Measurements from ENCODE around the gene SKI. TPM values are rescaled to one million over a fixed set of nuclear protein-coding genes. Genes with fewer than 3 reads are reported as not detected.

Gene SKI
- polyA plus RNA-seq, 3 donors = 0.20 to 6.6 (median 0.25) TPM

DNA sequence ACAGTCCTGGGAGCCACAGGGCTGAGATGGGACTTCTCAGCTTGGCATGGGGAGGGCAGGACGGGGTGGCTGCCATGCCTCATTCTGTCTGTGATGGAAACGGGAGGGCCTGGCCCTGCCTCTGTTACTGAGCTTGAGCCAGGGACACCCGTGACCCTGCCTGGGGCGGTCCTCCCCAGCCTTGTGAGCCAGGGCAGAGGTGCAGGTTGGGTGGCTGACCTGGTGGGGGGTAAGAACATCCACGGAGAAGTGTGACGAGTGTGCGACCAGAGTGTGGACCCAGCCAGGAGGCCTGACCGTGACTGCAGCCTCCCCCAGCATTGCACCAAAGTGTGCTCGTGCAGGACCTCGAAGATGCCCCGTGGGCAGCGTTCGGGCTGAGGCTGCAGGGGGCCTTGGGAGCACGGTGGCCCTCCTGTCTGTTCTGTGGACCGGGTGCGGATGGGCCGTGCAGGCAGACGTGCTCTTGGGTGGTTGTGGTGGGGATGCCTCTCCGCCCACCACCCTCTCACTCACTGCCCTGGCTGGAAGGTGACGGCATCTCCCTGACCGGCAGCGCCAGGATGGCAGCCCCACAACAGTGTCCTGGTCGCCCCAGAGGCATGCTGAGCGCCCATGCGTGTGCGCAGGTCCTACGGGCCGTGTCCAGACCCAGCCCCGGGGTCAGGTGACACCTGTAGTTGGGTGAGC is 45.4 kb downstream of the SKI start:
- Histone ChIP-seq H4K20me1 (ENCODE audit: insufficient read depth, low read length) (peaks cover 100% of the 10 kb centered on the region), H2AFZ (ENCODE audit: insufficient read depth, low read depth, low read length, poor library complexity, severe bottlenecking) (no peak overlapping the region), H3K79me2 (ENCODE audit: insufficient read depth, low read length) (peaks cover 80% of the 10 kb centered on the region), H3K27ac (ENCODE audit: low read depth in 1 of 2, low read length in 2 of 2) (no peak overlapping the region), H3K4me3 (replicated peaks in 1 of 3; ENCODE audit: low read depth in 2 of 3, low read length in 3 of 3) (no peak overlapping the region), H3K36me3 (replicated peaks in 1 of 2; ENCODE audit: control insufficient read depth in 1 of 2, insufficient read depth in 2 of 2, low read length in 2 of 2) (peaks cover 5 to 11% of the 10 kb centered on the region in 2 donors), H3K27me3 (ENCODE audit: control insufficient read depth in 2 of 2, insufficient read depth in 2 of 2, low read length in 2 of 2) (no peaks in the 10 kb centered on the region), H3K9me3 (replicated peaks in 1 of 2; ENCODE audit: control insufficient read depth in 1 of 2, insufficient read depth in 1 of 2, low read length in 2 of 2) (no peaks in the 10 kb centered on the region), H3K4me2 (replicated peaks; ENCODE audit: extremely low read depth, low read length, poor library complexity, severe bottlenecking) (no peak overlapping the region), H3K4me1 (ENCODE audit: control insufficient read depth in 1 of 2, insufficient read depth in 2 of 2, low read length in 2 of 2) (peaks cover 22 to 27% of the 10 kb centered on the region in 2 donors), H3K9ac (ENCODE audit: insufficient read depth, low read length, poor library complexity, severe bottlenecking) (no peak overlapping the region)
- TF ChIP-seq, protein P1, sequence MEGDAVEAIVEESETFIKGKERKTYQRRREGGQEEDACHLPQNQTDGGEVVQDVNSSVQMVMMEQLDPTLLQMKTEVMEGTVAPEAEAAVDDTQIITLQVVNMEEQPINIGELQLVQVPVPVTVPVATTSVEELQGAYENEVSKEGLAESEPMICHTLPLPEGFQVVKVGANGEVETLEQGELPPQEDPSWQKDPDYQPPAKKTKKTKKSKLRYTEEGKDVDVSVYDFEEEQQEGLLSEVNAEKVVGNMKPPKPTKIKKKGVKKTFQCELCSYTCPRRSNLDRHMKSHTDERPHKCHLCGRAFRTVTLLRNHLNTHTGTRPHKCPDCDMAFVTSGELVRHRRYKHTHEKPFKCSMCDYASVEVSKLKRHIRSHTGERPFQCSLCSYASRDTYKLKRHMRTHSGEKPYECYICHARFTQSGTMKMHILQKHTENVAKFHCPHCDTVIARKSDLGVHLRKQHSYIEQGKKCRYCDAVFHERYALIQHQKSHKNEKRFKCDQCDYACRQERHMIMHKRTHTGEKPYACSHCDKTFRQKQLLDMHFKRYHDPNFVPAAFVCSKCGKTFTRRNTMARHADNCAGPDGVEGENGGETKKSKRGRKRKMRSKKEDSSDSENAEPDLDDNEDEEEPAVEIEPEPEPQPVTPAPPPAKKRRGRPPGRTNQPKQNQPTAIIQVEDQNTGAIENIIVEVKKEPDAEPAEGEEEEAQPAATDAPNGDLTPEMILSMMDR (IDR thresholded peaks at IDR 0.05) = no peak
- peaks cover 3 to 6% (median 4%) of the 10 kb centered on the region in 3 donors for H3K27me3 Mint-ChIP-seq (ENCODE audit: low read depth in 3 of 3)
- H3K4me3 Mint-ChIP-seq = no peak overlapping the region
- H3K9me3 Mint-ChIP-seq = peaks cover 0 to 15% (median 4%) of the 10 kb centered on the region in 7 donors
- no peak for DNase-seq
- H3K36me3 Mint-ChIP-seq = peaks cover 21 to 31% of the 10 kb centered on the region in 2 donors
- WGBS (ENCODE audit: insufficient coverage) = 95% methylated on average over 16 of the region's 29 CpGs
- H3K27ac Mint-ChIP-seq = no peak overlapping the region
- H3K4me1 Mint-ChIP-seq = peaks cover 37% of the 10 kb centered on the region
- intact Hi-C loops (cut with micrococcal nuclease) = no loop called here

DNA sequence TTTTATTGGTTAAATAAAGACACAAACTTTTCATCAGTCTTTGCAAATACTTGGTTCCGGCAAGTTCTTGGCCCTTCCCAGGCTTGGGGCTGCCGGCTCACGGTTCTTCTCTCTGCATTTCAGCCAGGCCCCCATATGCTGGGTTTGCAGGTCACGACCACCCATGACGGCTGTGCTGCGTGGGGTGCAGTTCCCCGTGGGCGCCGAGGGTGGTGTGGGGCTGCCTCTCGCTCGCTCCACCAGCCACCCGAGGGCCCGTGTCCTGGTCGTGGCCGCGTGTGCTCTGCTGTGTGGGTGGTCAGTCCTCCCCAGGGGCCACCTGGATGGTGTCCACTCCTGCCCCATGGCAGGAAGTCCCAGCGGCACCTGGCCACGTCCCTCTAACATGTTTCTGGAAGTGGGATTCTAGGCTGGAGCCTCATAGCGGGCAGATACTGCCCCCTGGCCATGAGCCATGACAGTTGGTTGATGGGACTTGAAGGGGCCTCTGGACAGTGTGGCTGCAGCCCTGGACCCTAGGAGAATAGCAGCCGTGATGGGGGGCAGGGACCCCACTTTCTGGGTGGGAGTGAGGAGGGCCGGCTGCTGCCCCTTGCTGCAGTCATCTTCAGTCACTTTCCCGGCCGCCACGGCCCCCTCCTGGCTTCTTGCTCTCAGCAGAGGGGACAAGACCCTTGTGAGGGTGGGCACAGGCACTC is 46.3 kb downstream of the SKI start:
- Mint-ChIP-seq H3K27ac (no peak overlapping the region), H3K4me1 (peaks cover 43% of the 10 kb centered on the region), H3K27me3 (ENCODE audit: low read depth in 3 of 3) (peaks cover 6% of the 10 kb centered on the region in 3 donors), H3K4me3 (no peak overlapping the region), H3K9me3 (peaks cover 0 to 15% (median 4%) of the 10 kb centered on the region in 7 donors), H3K36me3 (peaks cover 17 to 26% of the 10 kb centered on the region in 2 donors)
- Histone ChIP-seq H3K9ac (ENCODE audit: insufficient read depth, low read length, poor library complexity, severe bottlenecking) (no peak overlapping the region), H3K27ac (ENCODE audit: low read depth in 1 of 2, low read length in 2 of 2) (no peak overlapping the region), H4K20me1 (ENCODE audit: insufficient read depth, low read length) (peaks cover 100% of the 10 kb centered on the region), H3K4me3 (replicated peaks in 1 of 3; ENCODE audit: low read depth in 2 of 3, low read length in 3 of 3) (no peak overlapping the region), H3K36me3 (replicated peaks in 1 of 2; ENCODE audit: control insufficient read depth in 1 of 2, insufficient read depth in 2 of 2, low read length in 2 of 2) (peaks cover 5 to 11% of the 10 kb centered on the region in 2 donors), H3K9me3 (replicated peaks in 1 of 2; ENCODE audit: control insufficient read depth in 1 of 2, insufficient read depth in 1 of 2, low read length in 2 of 2) (no peaks in the 10 kb centered on the region), H3K4me1 (ENCODE audit: control insufficient read depth in 1 of 2, insufficient read depth in 2 of 2, low read length in 2 of 2) (peaks cover 28 to 35% of the 10 kb centered on the region in 2 donors), H2AFZ (ENCODE audit: insufficient read depth, low read depth, low read length, poor library complexity, severe bottlenecking) (no peak overlapping the region), H3K4me2 (replicated peaks; ENCODE audit: extremely low read depth, low read length, poor library complexity, severe bottlenecking) (no peak overlapping the region), H3K27me3 (ENCODE audit: control insufficient read depth in 2 of 2, insufficient read depth in 2 of 2, low read length in 2 of 2) (no peaks in the 10 kb centered on the region), H3K79me2 (ENCODE audit: insufficient read depth, low read length) (peaks cover 72% of the 10 kb centered on the region)
- DNase-seq = no peak
- 93% methylated on average over 17 of the region's 24 CpGs for WGBS (ENCODE audit: insufficient coverage)
- intact Hi-C loops (cut with micrococcal nuclease) = no loop called here
- TF ChIP-seq, protein P1 (IDR thresholded peaks at IDR 0.05) = no peak

Measured in CD14-positive monocyte (primary cell).